Parathyroid adenoma (tissue), 2 donors: ENCODE data around the gene PKN1.

Source experiments
- H2AFZ ChIP-seq: fragments of 300-600 bp; sonication (generic); one replicate; pipeline ENCODE4 v1.7.0; 2017; ENCODE audit warnings: antibody characterized with exemption, mild to moderate bottlenecking
- H3K27ac ChIP-seq: fragments of 300-600 bp; sonication (generic); one replicate; pipeline ENCODE4 v1.7.0; 2017
- H3K27me3 ChIP-seq: fragments of 300-600 bp; sonication (generic); one replicate; pipeline ENCODE4 v1.7.0; 2017; ENCODE audit warnings: low read length; ENCODE audit not compliant: control insufficient read depth, insufficient read depth
- H3K36me3 ChIP-seq: fragments of 300-600 bp; sonication (generic); one replicate; pipeline ENCODE4 v1.7.0; 2017; ENCODE audit warnings: low read length; ENCODE audit not compliant: control insufficient read depth, insufficient read depth
- H3K4me1 ChIP-seq: fragments of 300-600 bp; sonication (generic); one replicate; pipeline ENCODE4 v1.7.0; 2017; ENCODE audit warnings: control low read depth
- H3K4me2 ChIP-seq: fragments of 300-600 bp; sonication (generic); one replicate; pipeline ENCODE4 v1.7.0; 2017; ENCODE audit warnings: low read length
- H3K4me3 ChIP-seq: fragments of 300-600 bp; sonication (generic); one replicate; pipeline ENCODE4 v1.7.0; 2017; ENCODE audit warnings: low read depth, low read length
- H3K79me2 ChIP-seq: fragments of 300-600 bp; sonication (generic); one replicate; pipeline ENCODE4 v1.7.0; 2017; ENCODE audit warnings: control low read depth
- H3K9ac ChIP-seq: fragments of 300-600 bp; sonication (generic); one replicate; pipeline ENCODE4 v1.7.0; 2017; ENCODE audit warnings: mild to moderate bottlenecking
- H3K9me3 ChIP-seq: fragments of 300-600 bp; sonication (generic); one replicate; pipeline ENCODE4 v1.7.0; 2017; ENCODE audit warnings: low read length; ENCODE audit not compliant: control insufficient read depth
- TF ChIP-seq, protein P1 (sequence below): fragments of 300-600 bp; sonication (generic); IDR thresholded peaks from one replicate; pipeline ENCODE4 v1.7.0; 2017; ENCODE audit warnings: antibody characterized with exemption, mild to moderate bottlenecking
- donor health status: primary hyperparathyroidism.

PKN1 gene

DNA sequence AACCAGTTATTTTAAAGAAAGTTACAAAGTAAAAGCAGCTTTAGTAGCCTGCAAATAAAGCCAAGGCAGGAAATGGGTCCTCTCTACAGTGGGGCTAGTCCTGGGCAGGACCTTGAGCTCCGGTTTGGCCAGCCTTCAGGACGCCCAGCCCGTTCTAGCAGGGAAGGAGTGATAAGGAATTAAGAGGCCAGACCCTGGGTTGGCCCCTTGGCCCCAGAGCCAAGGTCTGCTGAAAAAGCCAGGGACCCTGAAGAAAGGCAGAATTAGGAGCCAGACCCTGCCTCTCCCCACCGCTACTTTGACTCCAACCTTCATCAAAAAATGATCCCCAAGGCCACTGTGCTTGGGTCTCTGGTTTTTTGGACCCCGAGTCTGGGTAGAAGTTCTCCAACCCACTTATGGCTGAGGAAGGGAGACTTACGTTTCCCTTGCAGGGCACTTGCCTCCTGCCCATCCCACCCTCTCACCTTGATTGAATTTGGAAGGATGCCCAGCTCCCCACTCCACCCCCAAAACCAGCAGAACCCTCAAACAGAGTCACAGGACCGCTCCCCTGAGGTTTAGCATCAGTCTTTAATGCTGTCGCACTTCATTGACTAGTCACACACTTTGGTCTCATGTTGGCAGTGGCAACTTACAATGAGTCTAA, 81.2 kb downstream of the PKN1 start:
- Histone ChIP-seq H3K9me3 (no peaks in the 10 kb centered on the region), H3K4me1 (peaks cover 20% of the 10 kb centered on the region), H3K36me3 (no peaks in the 10 kb centered on the region), H3K4me3 (no peak overlapping the region), H2AFZ (no peak overlapping the region), H3K9ac (no peak overlapping the region), H3K27ac (no peak overlapping the region), H3K4me2 (no peak overlapping the region), H3K27me3 (no peaks in the 10 kb centered on the region), H3K79me2 (peaks cover 14% of the 10 kb centered on the region)
- TF ChIP-seq, protein P1, sequence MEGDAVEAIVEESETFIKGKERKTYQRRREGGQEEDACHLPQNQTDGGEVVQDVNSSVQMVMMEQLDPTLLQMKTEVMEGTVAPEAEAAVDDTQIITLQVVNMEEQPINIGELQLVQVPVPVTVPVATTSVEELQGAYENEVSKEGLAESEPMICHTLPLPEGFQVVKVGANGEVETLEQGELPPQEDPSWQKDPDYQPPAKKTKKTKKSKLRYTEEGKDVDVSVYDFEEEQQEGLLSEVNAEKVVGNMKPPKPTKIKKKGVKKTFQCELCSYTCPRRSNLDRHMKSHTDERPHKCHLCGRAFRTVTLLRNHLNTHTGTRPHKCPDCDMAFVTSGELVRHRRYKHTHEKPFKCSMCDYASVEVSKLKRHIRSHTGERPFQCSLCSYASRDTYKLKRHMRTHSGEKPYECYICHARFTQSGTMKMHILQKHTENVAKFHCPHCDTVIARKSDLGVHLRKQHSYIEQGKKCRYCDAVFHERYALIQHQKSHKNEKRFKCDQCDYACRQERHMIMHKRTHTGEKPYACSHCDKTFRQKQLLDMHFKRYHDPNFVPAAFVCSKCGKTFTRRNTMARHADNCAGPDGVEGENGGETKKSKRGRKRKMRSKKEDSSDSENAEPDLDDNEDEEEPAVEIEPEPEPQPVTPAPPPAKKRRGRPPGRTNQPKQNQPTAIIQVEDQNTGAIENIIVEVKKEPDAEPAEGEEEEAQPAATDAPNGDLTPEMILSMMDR: no peak

DNA sequence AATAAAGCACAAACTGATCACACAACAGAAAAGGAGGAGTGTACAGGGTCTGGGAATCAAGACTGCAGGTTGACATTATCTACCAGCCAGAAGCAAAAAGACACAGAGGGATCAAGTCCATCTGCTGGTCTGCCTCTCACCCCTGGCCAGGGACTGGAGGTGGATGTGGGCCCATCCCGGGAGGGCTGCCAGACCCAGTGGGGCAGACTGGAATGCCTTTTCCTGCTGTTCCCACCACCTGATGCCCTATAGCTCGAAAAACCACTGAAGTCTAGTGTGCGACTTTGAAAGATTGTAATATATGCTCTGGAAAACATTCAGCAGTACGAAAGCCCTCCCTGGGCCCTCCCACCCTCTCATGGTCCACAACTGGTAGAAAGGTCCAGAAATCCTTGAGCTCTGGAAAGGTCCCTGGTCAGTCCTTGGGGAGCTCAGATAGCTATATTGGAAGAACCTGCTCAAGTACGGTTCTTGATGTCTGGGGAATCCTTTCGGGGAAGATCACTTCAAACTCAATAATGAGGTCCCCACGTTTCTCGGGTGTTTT, 82.5 kb downstream of the PKN1 start:
- Histone ChIP-seq H3K36me3 (no peaks in the 10 kb centered on the region), H2AFZ (no peak overlapping the region), H3K4me2 (peak overlapping the region; percentile 86), H3K4me1 (peaks cover 20% of the 10 kb centered on the region), H3K27me3 (no peaks in the 10 kb centered on the region), H3K27ac (peak overlapping the region; percentile 97), H3K9ac (no peak overlapping the region), H3K9me3 (no peaks in the 10 kb centered on the region), H3K79me2 (peaks cover 14% of the 10 kb centered on the region), H3K4me3 (no peak overlapping the region)
- TF ChIP-seq, protein P1: no peak

DNA sequence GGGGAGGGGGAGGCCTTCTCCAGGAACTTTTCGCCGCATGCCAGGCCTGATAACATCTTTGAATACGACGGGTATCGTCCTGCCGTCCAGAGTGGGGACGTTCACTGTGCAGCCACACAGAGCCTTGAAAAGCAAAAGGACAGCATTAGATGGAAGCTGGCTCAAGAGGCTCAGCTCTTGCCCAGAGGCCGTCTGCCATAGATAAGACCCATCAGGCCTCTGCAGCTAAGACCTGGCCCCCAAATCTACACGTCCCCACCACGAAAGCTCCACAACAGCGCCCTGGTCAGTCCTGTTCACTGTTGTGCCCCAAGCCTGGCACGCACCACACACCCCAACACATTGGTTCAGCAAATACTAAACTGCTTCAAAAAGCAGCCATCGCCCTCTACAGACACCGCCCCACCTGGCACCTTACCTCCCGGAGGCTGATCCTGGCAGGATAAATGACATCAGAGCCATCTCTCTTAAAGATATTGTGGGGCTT, 83.0 kb downstream of the PKN1 start:
- Histone ChIP-seq H3K27me3 (no peaks in the 10 kb centered on the region), H3K4me2 (peak overlapping the region; percentile 86), H3K36me3 (no peaks in the 10 kb centered on the region)

DNA sequence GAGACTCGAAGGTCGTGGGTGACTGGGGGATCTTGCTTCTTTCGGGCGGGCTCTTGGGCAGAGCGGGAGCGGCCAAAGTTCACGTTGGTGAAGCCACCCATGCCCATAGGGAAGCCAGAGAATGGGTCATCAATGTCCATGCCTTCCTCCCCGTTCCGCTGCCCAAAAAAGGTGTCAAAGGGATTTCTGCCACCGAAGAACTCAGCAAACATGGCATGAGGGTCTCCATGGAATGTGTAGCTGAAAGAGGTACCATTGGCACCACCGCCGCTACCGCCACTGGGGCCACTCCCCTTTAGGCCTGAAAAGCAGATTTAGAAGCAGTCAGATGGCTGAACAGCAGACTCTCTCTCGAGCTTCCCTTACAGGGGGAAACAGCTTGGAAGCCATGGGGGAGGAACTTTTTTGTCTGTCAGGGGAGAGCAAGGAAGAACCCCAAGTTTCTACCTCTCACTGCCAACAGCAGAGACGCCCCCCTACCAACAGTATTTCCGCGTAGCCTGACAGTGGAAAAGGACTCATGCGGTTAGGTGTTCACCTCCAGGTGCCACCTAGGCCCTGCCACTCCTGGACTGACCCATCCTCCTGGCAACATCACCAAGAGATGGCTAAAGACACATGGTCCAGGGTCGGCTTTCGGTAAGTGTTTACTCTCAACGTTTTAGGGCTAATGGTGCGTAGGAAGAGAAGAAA, 83.8 kb downstream of the PKN1 start:
- Histone ChIP-seq H3K9ac (peak overlapping the region; percentile 68), H3K9me3 (no peaks in the 10 kb centered on the region), H3K4me3 (peak overlapping the region; percentile 86), H3K36me3 (no peaks in the 10 kb centered on the region), H3K4me2 (peak overlapping the region; percentile 86), H3K27ac (peak overlapping the region; percentile 97), H3K27me3 (no peaks in the 10 kb centered on the region), H3K4me1 (peaks cover 20% of the 10 kb centered on the region), H3K79me2 (peaks cover 14% of the 10 kb centered on the region), H2AFZ (no peak overlapping the region)
- TF ChIP-seq, protein P1: no peak

More for the DNA sequence above, 83.0 kb downstream of the PKN1 start:
- H3K9ac ChIP-seq: no peak overlapping the region
- no peak overlapping the region for H2AFZ ChIP-seq
- no peaks in the 10 kb centered on the region for H3K9me3 ChIP-seq
- peaks cover 20% of the 10 kb centered on the region for H3K4me1 ChIP-seq
- H3K79me2 ChIP-seq: peaks cover 14% of the 10 kb centered on the region
- H3K27ac ChIP-seq: peak overlapping the region; percentile 97
- TF ChIP-seq, protein P1: peak; percentile 37
- H3K4me3 ChIP-seq: peak overlapping the region; percentile 86
